ENCODE results near the gene PPA2.

- TF ChIP-seq CTCF (IDR thresholded peaks at IDR 0.05) = no peak
- no peak for TF ChIP-seq POLR2AphosphoS5 (IDR thresholded peaks at IDR 0.05)
These were observed 127.0 kb downstream of the PPA2 start for GRCh38 chr4:105346869-105347268.

Measured in transverse colon (tissue), 4 donors.